HL-60/S4 treated with phorbol 12-myristate 13-acetate at 8.2 ng/mL for 4 days and 3 days (cell line): ENCODE data around the gene TRIP13.

Source experiments
- in situ Hi-C: fragments of 300-500 bp; cut with MboI; formaldehyde crosslinking; loops from 2 replicates; pipeline ENCODE4 v1.15.0; 2022; ENCODE audit warnings: low sequenced_read_pairs

The TRIP13 gene

DNA sequence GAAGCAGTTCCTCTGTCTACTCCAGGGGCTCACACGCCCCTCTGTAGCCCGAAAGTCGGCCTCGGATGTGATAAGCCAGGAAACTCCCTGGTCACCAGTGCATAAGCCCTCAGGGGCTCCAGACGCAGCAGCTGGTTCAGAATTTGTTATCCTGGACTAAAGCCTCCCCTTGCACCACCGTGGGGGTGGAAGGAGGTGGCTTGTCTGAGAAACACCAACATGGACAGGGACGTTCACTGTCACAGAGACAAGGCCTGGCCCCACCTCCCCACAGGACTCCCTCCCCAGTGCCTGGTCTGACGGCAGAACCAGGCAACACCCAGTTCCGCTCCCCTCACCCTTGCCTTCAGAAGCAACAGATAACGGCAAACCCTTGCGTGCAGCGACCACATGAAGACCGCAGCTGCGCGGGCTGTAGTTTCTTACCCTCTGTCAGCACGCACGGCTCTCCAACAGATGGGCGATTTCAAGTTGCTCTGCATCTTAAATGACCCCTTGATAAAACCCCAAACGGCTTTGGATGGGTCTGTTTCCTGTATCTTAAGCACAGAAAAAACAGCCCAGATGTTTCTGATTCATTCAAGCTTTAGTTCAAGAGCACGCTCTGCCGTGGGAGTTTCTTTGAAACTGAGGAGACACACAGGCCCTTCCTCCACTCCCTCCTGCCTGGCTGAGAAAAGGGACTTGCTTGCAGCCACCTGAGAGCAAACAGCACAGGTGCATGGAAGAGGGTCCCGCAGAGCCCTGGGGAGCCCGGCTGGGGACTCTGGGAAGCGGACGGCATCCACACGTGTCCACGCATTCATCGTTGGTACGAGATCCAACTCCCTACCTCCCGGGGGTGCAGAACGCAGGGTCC, 71.2 kb downstream of the TRIP13 start:
- in situ Hi-C loops: no loop called here

DNA sequence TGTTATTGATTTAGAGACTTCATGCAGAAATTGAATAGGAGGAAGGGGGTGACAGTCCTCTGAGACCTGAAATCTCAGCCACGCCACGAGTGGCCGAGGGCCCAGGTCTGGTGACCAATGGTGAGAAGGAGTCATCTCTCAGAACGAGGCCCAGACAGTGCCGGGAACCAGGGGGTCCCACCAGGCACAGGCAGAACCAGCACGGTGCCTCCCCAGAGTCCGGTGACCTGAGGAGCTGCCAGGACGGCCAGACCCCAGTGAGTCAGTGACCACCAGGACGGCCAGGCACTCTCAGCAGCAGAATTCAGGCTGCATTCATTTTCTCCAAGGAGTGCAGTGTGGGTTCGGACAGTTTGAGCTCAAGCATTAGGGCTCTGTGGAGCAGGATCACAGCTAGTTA, 72.1 kb downstream of the TRIP13 start:
- in situ Hi-C loops: no loop called here

DNA sequence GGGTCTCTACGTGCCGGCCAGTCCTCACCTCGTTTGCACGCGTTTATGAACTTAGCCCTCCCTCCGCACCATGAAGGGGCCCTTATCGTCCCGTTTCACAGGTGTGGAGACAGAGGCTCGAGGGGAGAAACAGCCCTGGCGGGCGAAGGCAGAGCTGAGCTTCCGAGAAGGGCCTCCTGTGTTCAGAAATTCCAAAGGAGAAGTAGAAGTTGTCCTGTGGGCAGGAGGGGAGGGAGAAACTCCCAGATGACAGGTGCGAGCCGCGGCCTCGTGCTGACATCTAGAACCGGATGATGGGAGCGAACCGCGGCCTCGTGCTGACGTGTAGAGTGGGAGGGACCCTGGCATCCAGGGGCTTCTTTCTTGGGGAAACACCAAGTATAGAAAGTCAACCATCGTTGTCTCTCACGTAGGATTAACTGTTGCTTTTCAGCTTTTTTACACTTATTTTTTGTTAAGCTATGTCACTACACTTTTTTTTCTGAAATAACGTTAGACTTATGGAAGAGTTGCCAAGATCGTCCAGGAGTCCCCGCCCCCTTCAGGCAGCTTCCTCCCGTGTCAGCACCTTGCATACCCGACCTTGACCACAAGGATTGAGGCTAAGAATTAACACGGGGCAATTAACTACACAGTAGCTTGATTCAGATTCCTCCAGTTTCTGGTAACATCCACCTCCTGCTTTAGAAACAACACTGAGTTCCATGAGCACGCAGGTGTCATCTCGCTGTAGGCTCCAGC, 73.1 kb downstream of the TRIP13 start:
- in situ Hi-C loops: no loop called here

DNA sequence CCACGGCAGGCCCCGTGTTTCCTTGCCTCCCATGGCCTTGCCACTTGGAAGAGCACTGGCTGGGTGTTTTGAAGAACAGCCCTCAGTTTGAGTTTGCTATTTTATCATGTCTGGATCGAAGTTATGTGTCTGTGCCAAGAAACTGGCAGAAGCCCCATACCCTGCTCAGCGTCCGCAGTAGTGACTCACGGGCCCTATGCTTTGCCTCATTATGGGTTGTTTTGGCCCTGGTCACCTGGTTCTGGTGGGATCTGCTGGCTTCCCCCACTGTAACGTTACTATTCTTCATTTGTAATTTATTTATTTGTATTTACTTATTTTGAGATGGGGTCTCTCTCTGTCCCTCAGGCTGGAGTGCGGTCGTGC, 73.6 kb downstream of the TRIP13 start:
- in situ Hi-C loops: no loop called here

DNA sequence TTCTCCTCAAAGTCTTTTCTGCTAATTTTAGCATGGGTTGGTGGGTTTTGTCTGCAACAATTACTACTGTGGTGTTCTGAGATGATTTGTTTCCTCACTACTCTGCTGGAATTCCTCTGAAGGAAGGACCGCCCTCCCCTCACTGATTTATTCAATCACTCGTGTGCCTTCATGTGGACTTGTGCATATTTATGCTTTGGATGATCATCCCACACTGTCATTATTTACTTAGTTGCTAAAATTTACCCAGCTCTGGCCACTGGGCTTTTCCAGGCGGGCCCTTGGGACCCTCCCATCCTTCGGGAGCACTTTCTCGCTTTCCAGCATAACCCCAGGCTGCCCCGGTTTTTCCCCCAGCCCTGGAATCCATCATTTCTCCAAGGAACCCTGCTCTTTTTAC, 74.3 kb downstream of the TRIP13 start:
- in situ Hi-C loops: no loop called here
